Stimulated activated CD4-positive, alpha-beta T cell treated with anti-CD3 and anti-CD28 coated beads, TNF-alpha, amount 100 ng/mL, for 48 hours (primary cell): ENCODE data around the gene LAMA2.

Experiments used
- DNase-seq, 3 donors: peaks; one replicate each; pipeline ENCODE4 v3.0.0-alpha.2; 2020; ENCODE audit warnings: low read depth in 3 of 3

The LAMA2 gene

GRCh38 chr6:129446272-129447197 is 563.6 kb downstream of the LAMA2 start:
- no peak for DNase-seq

- DNase-seq = no peak
Measured at GRCh38 chr6:129447198-129447565, 564.2 kb downstream of the LAMA2 start.

DNA sequence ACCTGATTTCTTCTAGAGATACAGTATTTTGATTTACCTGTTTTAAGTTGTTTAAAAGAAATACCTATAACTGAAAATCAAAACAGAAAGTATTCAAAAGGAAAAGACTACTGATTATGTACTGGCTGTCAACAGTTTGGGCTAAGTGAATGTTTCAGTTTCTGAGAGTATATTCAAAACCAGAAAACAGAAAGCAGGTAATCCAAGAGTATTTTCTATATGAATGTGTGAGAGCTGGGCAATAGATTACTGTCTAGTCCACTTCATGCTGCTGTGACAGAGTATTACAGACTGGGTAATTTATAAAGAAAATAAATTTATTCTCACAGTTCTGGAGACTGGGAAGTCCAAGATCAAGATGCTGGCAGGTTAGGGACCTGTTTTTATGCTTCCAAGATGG is 566.0 kb downstream of the LAMA2 start:
- DNase-seq = no peak

- DNase-seq = no peak
Measured at GRCh38 chr6:129451187-129451586, 568.2 kb downstream of the LAMA2 start.

DNA sequence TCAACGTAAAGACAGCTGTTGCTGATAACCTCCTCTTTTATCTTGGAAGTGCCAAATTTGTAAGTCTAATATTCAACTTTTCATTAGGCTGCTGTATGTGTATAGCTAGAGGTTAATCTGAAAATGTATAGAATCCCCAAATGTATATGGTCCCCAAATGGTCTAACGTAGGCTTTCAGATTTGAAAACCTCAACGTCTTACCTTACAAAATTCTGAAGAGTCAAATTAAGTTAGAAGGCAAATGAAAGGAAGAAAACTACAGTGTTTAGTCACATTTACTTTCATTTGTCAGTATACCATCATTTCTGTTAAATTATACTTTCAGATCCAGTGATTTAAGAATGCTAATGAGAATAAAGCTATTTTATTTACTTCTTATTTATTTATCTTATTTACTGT is 570.1 kb downstream of the LAMA2 start:
- no peak for DNase-seq

DNA sequence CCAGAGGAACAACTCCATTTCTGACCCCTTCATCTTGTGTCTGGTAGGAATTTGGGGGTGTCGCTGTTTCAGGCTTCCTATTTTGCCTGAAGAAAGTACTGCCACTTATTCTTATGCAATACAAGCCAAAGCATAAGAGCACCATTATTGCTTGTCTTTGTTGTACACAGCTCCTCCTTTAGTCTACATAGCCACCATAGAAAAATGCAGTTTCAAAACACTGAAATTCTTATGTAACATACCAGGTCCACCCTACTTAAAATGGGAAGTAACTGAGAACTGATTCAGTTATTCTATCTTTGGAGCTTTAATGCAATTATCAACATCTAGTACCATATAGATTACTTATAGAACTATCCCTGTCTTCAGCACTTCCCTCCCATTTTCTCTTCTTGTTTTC is 571.5 kb downstream of the LAMA2 start:
- DNase-seq = no peak

GRCh38 chr6:129455126-129455769 is 572.3 kb downstream of the LAMA2 start:
- DNase-seq = no peak

- DNase-seq = no peak
Measured at GRCh38 chr6:129460221-129460620, 577.3 kb downstream of the LAMA2 start.

GRCh38 chr6:129469070-129469662 is 586.2 kb downstream of the LAMA2 start:
- no peak for DNase-seq

- DNase-seq = no peak
Measured at GRCh38 chr6:129472239-129472638, 589.3 kb downstream of the LAMA2 start.

DNA sequence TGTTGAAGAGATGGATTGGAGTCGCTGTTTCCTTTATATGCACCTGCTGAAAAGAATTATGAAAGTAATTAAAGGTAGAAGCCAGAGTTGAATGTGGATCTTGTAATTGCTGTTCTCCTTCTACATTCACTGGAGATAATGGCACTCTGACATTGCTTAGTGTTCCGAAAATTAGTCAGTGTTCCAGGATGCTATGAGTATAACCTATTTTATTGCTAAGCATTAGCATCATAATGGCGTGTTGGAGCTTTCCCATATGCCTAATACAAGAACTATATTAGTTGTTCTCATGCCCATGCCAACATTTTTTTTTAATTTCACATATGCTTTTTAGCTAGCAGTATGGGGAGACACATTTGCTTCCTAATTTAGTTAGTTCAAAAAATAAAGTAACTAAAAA is 590.6 kb downstream of the LAMA2 start:
- no peak for DNase-seq

GRCh38 chr6:129475477-129476247 is 592.7 kb downstream of the LAMA2 start:
- no peak for DNase-seq

DNA sequence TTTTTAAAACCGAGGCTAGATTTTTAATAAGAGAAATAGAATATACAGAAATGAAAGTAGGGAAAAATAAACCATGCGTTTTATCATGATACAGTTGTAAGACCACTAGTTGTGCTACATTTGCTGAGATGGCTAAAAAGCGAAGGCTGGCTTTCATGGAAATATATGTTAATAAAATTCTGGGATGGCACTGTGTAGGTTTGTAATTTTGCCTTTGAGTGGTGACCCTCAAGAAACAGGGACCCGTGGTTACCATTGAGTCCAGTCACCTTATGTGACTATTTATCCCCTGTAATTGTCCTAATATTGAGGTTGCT is 593.3 kb downstream of the LAMA2 start:
- DNase-seq = no peak

- no peak for DNase-seq
Measured at GRCh38 chr6:129476810-129477209, 593.9 kb downstream of the LAMA2 start.

DNA sequence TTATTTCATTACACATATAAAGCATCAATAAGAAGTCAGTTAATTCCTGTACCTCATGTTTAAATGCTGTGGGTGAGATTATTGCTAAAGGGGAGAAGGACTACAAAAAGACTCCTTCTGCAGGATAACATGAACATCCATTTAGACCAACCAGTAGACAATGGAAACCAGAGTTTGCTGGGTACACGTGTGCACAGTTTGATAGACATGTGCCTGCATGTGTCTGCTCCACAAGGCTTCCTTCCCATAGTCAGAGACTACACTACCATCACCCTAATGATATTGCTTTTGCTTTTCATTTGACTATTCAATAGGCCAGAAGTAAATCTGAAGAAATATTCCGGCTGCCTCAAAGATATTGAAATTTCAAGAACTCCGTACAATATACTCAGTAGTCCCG is 595.4 kb downstream of the LAMA2 start:
- DNase-seq = no peak

GRCh38 chr6:129481706-129482105 is 598.8 kb downstream of the LAMA2 start:
- DNase-seq = no peak

GRCh38 chr6:129485746-129486145 is 602.8 kb downstream of the LAMA2 start:
- no peak for DNase-seq

GRCh38 chr6:129486327-129486726 is 603.4 kb downstream of the LAMA2 start:
- DNase-seq = no peak

GRCh38 chr6:129488313-129488712 is 605.4 kb downstream of the LAMA2 start:
- no peak for DNase-seq

GRCh38 chr6:129489215-129489765 is 606.4 kb downstream of the LAMA2 start:
- DNase-seq = no peak

- peak in 2 of 3 donors; percentile 23 to 32 for DNase-seq
Measured at GRCh38 chr6:129490521-129491255, 607.8 kb downstream of the LAMA2 start.
